Measurements from ENCODE around the gene FILIP1.
A peak's percentile ranks its signal among the peaks of the same experiment; 100 is the strongest.

The FILIP1 gene

GRCh38 chr6:75268121-75268987 lies 225.2 kb downstream of the FILIP1 start:
- DNase-seq (ENCODE audit: low spot score): no peak

GRCh38 chr6:75267461-75267860 lies 226.1 kb downstream of the FILIP1 start:
- no peak for DNase-seq (ENCODE audit: low spot score)

- DNase-seq (ENCODE audit: low spot score): no peak
These were observed 226.8 kb downstream of the FILIP1 start for GRCh38 chr6:75266716-75267291.

- no peak for DNase-seq (ENCODE audit: low spot score)
These were observed 230.2 kb downstream of the FILIP1 start for GRCh38 chr6:75263401-75263750.

GRCh38 chr6:75262716-75263400 lies 230.7 kb downstream of the FILIP1 start:
- DNase-seq (ENCODE audit: low spot score): no peak

GRCh38 chr6:75261299-75261698 lies 232.3 kb downstream of the FILIP1 start:
- DNase-seq (ENCODE audit: low spot score): no peak

- no peak for DNase-seq (ENCODE audit: low spot score)
These were observed 236.1 kb downstream of the FILIP1 start for GRCh38 chr6:75257343-75258087.

GRCh38 chr6:75250552-75250951 lies 243.0 kb downstream of the FILIP1 start:
- no peak for DNase-seq (ENCODE audit: low spot score)

- no peak for DNase-seq (ENCODE audit: low spot score)
These were observed 243.8 kb downstream of the FILIP1 start for GRCh38 chr6:75249837-75250236.

GRCh38 chr6:75246386-75246785 lies 247.2 kb downstream of the FILIP1 start:
- no peak for DNase-seq (ENCODE audit: low spot score)

- DNase-seq (ENCODE audit: low spot score): no peak
These were observed 249.5 kb downstream of the FILIP1 start for GRCh38 chr6:75244063-75244584.

- peak; percentile 90 for DNase-seq (ENCODE audit: low spot score)
These were observed 250.1 kb downstream of the FILIP1 start, which contains the start of gene COX7A2 for GRCh38 chr6:75243333-75244062. COX7A2 (minus strand) TSS chr6:75243801; CDS start chr6:75243734, 67 bp downstream.

Data from ecto neural progenitor cell (in vitro differentiated cells).